OCI-LY3 (cell line): ENCODE measurements around the gene EPHA10.

Experiments
- H2AFZ ChIP-seq: fragments of 200-600, 300-600 bp; shearing (Covaris generic); 2 replicates; pipeline ENCODE4 v1.6.0; 2014; ENCODE audit warnings: antibody characterized with exemption, low read depth, low read length
- H3K27ac ChIP-seq: fragments of 200-600, 300-600 bp; sonication (generic); 2 replicates; pipeline ENCODE4 v1.5.1; 2014; ENCODE audit warnings: mild to moderate bottlenecking, low read length, moderate library complexity, mixed read lengths
- H3K27me3 ChIP-seq: fragments of 200-600, 300-600 bp; sonication (generic); 2 replicates; pipeline ENCODE4 v1.6.1; 2014; ENCODE audit warnings: low read depth, low read length, mixed read lengths
- H3K36me3 ChIP-seq: fragments of 200-600, 300-600 bp; sonication (generic); replicated peaks from 2 replicates; pipeline ENCODE3; 2014; ENCODE audit warnings: low read depth, low read length, mixed read lengths
- H3K4me1 ChIP-seq: fragments of 300-600, 200-600 bp; sonication (generic); 2 replicates; pipeline ENCODE4 v1.6.1; 2014; ENCODE audit warnings: low read length, mixed read lengths
- H3K4me2 ChIP-seq: fragments of 200-600, 300-600 bp; sonication (generic); 2 replicates; pipeline ENCODE4 v1.6.1; 2014; ENCODE audit warnings: low read length, mixed read lengths
- H3K4me3 ChIP-seq: fragments of 300-600, 200-600 bp; sonication (generic); 2 replicates; pipeline ENCODE4 v1.5.1; 2014; ENCODE audit warnings: antibody characterized with exemption, mild to moderate bottlenecking, low read length, moderate library complexity
- H3K79me2 ChIP-seq: fragments of 300-600, 200-600 bp; shearing (Covaris generic); 2 replicates; pipeline ENCODE4 v1.6.1; 2014; ENCODE audit warnings: mild to moderate bottlenecking, low read length, mixed read lengths
- H3K9ac ChIP-seq: fragments of 300-600, 200-600 bp; shearing (Covaris generic); 2 replicates; pipeline ENCODE4 v1.6.0; 2014; ENCODE audit warnings: mild to moderate bottlenecking, low read length, moderate library complexity
- H3K9me3 ChIP-seq: fragments of 200-600, 300-600 bp; shearing (Covaris generic); 2 replicates; pipeline ENCODE4 v1.6.1; 2014; ENCODE audit warnings: low read length, mixed read lengths; ENCODE audit not compliant: insufficient read depth
- H4K20me1 ChIP-seq: fragments of 200-600, 300-600 bp; sonication (generic); 2 replicates; pipeline ENCODE4 v1.6.1; 2016; ENCODE audit warnings: low read length, mixed read lengths; ENCODE audit not compliant: insufficient read depth
- EZH2phosphoT487 ChIP-seq: fragments of 200-600 bp; shearing (Covaris generic); IDR thresholded peaks from 2 replicates; pipeline ENCODE4 v1.6.1; 2018; ENCODE audit warnings: antibody characterized with exemption, mixed run types, low read depth
- TF ChIP-seq, protein P1 (sequence below): fragments of 200-600, 300-600 bp; sonication (generic); IDR thresholded peaks from 2 replicates; pipeline ENCODE4 v1.5.1; 2014; ENCODE audit warnings: antibody characterized with exemption, low read length, low read depth

EPHA10 gene

DNA sequence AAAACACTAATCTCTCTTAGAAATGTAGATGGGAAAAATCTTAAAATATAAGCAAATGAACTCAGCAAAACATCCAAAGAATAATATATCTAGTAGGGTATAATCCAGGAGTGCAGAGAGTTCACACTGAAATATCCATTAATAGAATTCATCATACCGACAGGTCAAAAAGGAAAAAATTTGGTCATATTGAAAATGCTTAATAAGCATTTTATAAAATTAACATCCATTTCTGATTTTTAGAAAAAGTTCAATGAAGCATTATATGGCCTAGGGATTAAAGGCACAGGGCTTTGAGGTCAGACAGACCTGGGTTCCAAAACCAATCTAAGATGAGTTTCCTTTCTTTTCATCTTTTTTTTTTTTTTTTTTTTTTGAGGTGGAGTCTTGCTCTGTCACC is 16.4 kb downstream of the EPHA10 start:
- H4K20me1 ChIP-seq = no peaks in the 10 kb centered on the region
- no peak for TF ChIP-seq EZH2phosphoT487
- TF ChIP-seq, protein P1, sequence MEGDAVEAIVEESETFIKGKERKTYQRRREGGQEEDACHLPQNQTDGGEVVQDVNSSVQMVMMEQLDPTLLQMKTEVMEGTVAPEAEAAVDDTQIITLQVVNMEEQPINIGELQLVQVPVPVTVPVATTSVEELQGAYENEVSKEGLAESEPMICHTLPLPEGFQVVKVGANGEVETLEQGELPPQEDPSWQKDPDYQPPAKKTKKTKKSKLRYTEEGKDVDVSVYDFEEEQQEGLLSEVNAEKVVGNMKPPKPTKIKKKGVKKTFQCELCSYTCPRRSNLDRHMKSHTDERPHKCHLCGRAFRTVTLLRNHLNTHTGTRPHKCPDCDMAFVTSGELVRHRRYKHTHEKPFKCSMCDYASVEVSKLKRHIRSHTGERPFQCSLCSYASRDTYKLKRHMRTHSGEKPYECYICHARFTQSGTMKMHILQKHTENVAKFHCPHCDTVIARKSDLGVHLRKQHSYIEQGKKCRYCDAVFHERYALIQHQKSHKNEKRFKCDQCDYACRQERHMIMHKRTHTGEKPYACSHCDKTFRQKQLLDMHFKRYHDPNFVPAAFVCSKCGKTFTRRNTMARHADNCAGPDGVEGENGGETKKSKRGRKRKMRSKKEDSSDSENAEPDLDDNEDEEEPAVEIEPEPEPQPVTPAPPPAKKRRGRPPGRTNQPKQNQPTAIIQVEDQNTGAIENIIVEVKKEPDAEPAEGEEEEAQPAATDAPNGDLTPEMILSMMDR = no peak
- H3K79me2 ChIP-seq = no peaks in the 10 kb centered on the region
- H3K27ac ChIP-seq = no peak overlapping the region
- no peak overlapping the region for H2AFZ ChIP-seq
- H3K4me3 ChIP-seq = no peak overlapping the region
- no peaks in the 10 kb centered on the region for H3K9me3 ChIP-seq
- H3K9ac ChIP-seq = no peak overlapping the region
- H3K36me3 ChIP-seq = no peaks in the 10 kb centered on the region
- no peak overlapping the region for H3K4me2 ChIP-seq
- H3K27me3 ChIP-seq = 0 out of 2 replicates have a peak, but pooled peaks cover 3% of the 10 kb centered on the region
- peaks cover 3% of the 10 kb centered on the region; the same call in 1 of the 2 replicates for H3K4me1 ChIP-seq

DNA sequence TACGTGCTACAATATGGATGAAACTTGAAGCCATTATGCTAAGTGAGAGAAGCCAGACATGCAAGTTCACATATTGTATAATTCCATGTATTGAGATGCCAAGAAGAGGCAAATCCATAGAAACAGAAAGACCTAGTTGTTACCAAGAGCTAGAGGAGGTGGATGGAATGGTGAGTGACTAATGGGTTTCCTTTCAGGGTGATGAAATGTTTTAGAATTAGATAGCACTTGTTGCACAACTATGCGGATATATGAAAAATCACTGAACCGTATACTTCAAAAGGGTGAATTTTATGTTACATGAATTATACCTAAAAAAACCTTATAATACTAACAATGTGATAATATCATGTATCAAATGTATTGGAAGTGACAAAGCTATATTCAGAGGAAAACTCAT is 18.1 kb downstream of the EPHA10 start:
- TF ChIP-seq, protein P1 = no peak
- TF ChIP-seq EZH2phosphoT487 = no peak
- Histone ChIP-seq H3K9me3 (no peaks in the 10 kb centered on the region), H3K36me3 (no peaks in the 10 kb centered on the region), H3K27me3 (0 out of 2 replicates have a peak, but pooled peaks cover under 1% of the 10 kb centered on the region), H3K4me1 (peaks cover 3% of the 10 kb centered on the region; the same call in 1 of the 2 replicates), H3K4me2 (no peak overlapping the region), H2AFZ (no peak overlapping the region), H3K9ac (no peak overlapping the region), H3K4me3 (no peak overlapping the region), H4K20me1 (no peaks in the 10 kb centered on the region), H3K79me2 (no peaks in the 10 kb centered on the region), H3K27ac (no peak overlapping the region)

DNA sequence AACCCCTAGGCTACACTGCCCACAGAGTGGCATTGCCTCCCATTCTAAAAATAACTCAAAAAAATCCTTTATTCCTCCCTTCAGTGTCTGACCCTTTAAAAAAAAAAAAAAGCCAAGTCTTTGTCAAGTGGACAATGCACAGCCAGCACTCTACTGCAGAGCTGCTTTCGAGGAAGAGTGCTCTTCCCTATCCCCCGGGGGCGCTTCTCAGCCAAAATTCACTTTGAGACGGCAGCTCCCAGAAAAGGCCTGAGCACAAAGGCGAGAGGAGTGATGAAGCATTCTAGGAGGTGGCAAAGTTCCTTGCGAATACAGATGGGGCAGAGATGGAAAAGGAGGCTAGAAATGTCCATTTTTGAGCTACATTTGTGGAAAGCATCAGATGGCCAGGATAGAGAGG is 23.3 kb downstream of the EPHA10 start:
- H3K79me2 ChIP-seq = no peaks in the 10 kb centered on the region
- no peak overlapping the region for H2AFZ ChIP-seq
- no peak overlapping the region for H3K4me2 ChIP-seq
- H3K4me1 ChIP-seq = no peaks in the 10 kb centered on the region
- no peaks in the 10 kb centered on the region for H3K9me3 ChIP-seq
- no peak overlapping the region for H3K27ac ChIP-seq
- no peaks in the 10 kb centered on the region for H3K36me3 ChIP-seq
- no peak overlapping the region for H3K4me3 ChIP-seq
- H4K20me1 ChIP-seq = no peaks in the 10 kb centered on the region
- TF ChIP-seq EZH2phosphoT487 = no peak
- TF ChIP-seq, protein P1 = no peak
- no peak overlapping the region for H3K9ac ChIP-seq
- H3K27me3 ChIP-seq = no peaks in the 10 kb centered on the region

DNA sequence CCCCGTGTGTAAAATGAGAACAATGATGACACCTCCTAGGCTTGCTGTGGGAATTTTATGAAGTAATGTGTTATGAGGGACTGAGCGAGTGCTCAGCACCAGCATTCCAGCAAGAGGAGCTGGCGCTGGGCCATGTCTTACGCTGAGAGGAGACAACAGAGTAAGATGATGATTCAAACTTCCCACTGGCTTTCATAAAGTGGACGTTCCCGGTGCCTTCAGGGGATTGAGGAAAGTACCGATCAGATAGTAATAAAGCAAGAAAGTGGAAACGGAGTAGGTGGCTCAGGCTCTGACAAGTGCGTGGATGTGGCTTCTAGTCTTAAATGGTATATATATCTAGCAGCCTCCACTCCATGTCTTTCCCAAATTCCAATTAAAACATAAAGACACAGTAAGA is 23.8 kb downstream of the EPHA10 start:
- Histone ChIP-seq H3K36me3 (no peaks in the 10 kb centered on the region), H3K9me3 (no peaks in the 10 kb centered on the region), H4K20me1 (no peaks in the 10 kb centered on the region), H3K27ac (no peak overlapping the region), H3K4me1 (no peaks in the 10 kb centered on the region), H3K27me3 (no peaks in the 10 kb centered on the region), H2AFZ (no peak overlapping the region), H3K4me2 (no peak overlapping the region), H3K79me2 (no peaks in the 10 kb centered on the region), H3K4me3 (no peak overlapping the region), H3K9ac (no peak overlapping the region)
- TF ChIP-seq, protein P1 = no peak
- no peak for TF ChIP-seq EZH2phosphoT487
